ENCODE data around the gene TNRC6C. TPM values are rescaled to one million over a fixed set of nuclear protein-coding genes. Genes with fewer than 3 reads are reported as not detected.

TNRC6C gene
- total RNA-seq, 1 experiment from 2014 or later, result 2.6 TPM

DNA sequence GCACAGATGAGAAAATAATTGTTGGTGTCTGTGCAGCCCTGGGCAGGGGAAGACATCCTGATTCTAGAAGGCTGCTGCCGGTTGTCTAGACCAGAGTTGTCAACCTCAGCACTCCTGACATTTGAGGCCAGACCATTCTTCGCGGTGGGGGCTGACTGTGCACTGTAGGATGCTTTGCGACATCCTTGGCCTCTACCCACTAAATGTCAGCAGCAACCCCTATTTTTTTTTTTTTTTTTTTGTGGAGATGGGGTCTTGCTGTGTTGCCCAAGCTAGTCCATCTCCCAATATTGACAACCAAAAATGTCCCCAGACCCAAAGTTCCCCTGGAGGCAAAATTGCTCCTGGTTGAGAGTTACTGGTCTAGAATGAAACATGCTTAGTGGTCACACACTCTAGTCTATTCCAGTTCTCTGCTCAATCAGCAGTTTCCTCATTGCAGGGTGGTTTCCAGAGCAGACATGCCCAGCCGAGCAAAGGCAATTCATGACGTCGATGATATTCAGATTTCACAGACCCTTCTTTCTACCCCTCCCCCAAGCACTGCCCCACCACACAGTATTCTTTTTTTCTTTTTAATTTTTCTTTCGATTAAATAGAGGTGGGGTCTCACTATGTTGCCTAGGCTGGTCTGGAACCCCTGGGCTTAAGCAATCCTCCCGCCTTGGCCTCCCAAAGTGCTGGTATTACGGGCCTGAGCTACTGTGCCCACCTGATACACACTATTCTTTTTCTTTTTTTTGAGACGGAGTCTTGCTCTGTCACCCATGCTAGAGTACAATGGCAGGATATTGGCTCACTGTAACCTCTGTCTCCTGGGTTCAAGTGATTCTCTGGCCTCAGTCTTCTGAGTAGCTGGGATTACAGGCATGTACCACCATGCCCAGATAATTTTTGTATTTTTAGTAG, 196.7 kb downstream of the TNRC6C start:
- no peak for DNase-seq (ENCODE audit: low spot score)

Other genes with a start within 250 kb of the TNRC6C start
- gene TMC6, start 170.1 kb downstream of the TNRC6C start, total RNA-seq (2014; rRNA removed; shearing (Covaris generic)), result 2.7 and 7.9 TPM in 2 replicates
- 0.02 TPM in 1 of 2 replicates, not detected in the other for gene TMC8, start 172.1 kb downstream of the TNRC6C start, total RNA-seq (2014; rRNA removed; shearing (Covaris generic))
- not detected in 2 replicates for gene C17orf99, start 187.7 kb downstream of the TNRC6C start, total RNA-seq (2014; rRNA removed; shearing (Covaris generic))
- gene SYNGR2, start 209.9 kb downstream of the TNRC6C start, total RNA-seq (2014; rRNA removed; shearing (Covaris generic)), result 24.6 and 30.1 TPM in 2 replicates
- gene TK1, start 228.3 kb downstream of the TNRC6C start, total RNA-seq (2014; rRNA removed; shearing (Covaris generic)), result 188 and 253 TPM in 2 replicates
- gene AFMID, start 228.7 kb downstream of the TNRC6C start, total RNA-seq (2014; rRNA removed; shearing (Covaris generic)), result 24.5 and 33.1 TPM in 2 replicates